ENCODE data around the gene FAM151B. TPM values are rescaled to one million over a fixed set of nuclear protein-coding genes. Genes with fewer than 3 reads are reported as not detected.
A peak's percentile ranks its signal among the peaks of the same experiment; 100 is the strongest.

Gene FAM151B, protein sequence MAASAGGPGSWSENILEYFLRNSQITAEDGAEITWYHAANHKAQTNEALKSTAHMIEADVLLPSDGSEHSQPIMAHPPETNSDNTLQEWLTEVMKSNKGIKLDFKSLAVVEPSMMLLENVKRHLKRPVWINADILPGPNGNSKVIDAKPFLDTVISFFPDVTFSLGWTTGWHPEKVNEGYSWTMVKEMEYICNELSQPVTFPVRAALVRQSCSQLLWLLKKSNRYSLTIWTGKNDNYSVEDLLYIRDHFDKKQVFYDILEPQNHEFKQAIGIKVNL
- 2.9 and 3.0 TPM in 2 replicates for total RNA-seq (ENCODE audit: low replicate concordance)
- long read RNA-seq, partial matches to known transcripts, result 1 of 5 reads
- long read RNA-seq, other reads (novel, unspliced or antisense), result 1 of 5 reads

DNA sequence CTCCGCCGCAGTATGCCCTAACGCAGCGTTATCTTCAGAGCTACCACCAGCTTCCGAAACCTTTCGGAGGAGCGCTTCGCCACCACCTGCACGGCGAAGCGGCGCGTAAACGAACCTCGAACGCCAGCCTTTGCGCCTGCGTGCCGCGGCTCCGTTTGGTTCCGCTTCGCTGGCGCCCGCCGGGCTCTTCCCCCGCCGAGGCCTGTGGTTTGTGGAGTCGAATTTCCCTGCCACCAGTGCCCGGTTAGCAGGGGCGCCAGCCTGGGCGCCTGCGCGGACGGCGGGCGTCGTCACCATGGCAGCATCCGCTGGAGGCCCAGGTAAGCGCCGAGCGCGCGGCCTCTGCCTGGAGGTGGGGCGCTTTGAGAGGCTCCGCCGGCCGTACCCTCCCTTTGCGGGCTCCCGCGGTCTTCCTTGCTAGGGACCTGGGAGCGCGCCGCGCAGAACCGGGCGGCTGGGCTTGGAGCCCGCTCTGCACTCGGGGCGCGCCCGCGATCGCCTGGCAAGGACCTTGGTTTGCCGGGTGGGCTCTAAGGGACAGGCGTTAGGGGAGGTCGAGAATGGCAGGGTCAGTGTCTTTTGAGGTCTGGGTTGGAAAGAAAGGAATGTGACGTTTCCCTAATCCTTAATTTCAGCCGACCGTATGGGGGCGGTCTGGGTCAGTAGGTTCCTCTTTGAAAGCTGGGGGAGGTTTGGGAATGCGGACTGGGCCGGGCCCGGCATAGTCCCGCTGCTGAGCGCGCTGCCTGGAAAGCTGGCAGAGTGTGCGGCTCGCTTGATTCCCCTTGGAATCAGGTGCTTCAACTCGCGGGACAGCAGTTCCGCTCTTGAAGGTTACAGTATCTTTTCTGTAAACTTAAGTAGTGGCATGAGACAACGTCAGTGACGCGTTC lies at the start of gene FAM151B:
FAM151B (plus strand) TSS at position 272 of the 893 bp plus-strand sequence; CDS start at position 296, 24 bp downstream.
- peaks cover 18% of the 10 kb centered on the region for H3K36me3 Mint-ChIP-seq
- H3K27me3 Mint-ChIP-seq, result no peaks in the 10 kb centered on the region
- peaks cover 5% of the 10 kb centered on the region for H3K9me3 Mint-ChIP-seq
- peak within 1 kb of the TSS; percentile 94 for H3K27ac Mint-ChIP-seq
- TF ChIP-seq, protein P1, sequence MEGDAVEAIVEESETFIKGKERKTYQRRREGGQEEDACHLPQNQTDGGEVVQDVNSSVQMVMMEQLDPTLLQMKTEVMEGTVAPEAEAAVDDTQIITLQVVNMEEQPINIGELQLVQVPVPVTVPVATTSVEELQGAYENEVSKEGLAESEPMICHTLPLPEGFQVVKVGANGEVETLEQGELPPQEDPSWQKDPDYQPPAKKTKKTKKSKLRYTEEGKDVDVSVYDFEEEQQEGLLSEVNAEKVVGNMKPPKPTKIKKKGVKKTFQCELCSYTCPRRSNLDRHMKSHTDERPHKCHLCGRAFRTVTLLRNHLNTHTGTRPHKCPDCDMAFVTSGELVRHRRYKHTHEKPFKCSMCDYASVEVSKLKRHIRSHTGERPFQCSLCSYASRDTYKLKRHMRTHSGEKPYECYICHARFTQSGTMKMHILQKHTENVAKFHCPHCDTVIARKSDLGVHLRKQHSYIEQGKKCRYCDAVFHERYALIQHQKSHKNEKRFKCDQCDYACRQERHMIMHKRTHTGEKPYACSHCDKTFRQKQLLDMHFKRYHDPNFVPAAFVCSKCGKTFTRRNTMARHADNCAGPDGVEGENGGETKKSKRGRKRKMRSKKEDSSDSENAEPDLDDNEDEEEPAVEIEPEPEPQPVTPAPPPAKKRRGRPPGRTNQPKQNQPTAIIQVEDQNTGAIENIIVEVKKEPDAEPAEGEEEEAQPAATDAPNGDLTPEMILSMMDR (conservative IDR thresholded peaks at IDR 0.05), result peak; percentile 12
- peak within 1 kb of the TSS; percentile 88 for H3K4me3 Mint-ChIP-seq
- H3K4me1 Mint-ChIP-seq (ENCODE audit: unreplicated experiment), result peaks cover 13% of the 10 kb centered on the region
- peak; percentile 94 for DNase-seq (ENCODE audit: extremely low spot score, unreplicated experiment)

DNA sequence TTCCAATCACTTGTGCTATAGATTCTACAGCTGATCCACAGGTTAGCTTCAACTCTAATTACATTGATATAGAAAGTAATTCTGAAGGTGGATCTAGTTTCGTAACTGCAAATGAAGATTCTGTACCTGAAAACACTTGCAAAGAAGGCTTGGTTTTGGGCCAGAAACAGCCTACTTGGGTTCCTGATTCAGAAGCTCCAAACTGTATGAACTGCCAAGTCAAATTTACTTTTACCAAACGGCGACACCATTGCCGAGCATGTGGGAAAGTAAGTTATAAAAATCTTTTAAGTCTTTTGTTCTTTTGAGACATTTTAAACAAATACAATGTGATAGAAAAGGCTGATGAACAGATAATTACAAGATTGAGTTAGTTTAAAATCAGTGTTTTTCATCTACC lies 49.2 kb upstream of the FAM151B start:
- Mint-ChIP-seq H3K27me3 (no peaks in the 10 kb centered on the region), H3K4me3 (no peak overlapping the region)
- TF ChIP-seq, protein P1 (conservative IDR thresholded peaks at IDR 0.05), result no peak

DNA sequence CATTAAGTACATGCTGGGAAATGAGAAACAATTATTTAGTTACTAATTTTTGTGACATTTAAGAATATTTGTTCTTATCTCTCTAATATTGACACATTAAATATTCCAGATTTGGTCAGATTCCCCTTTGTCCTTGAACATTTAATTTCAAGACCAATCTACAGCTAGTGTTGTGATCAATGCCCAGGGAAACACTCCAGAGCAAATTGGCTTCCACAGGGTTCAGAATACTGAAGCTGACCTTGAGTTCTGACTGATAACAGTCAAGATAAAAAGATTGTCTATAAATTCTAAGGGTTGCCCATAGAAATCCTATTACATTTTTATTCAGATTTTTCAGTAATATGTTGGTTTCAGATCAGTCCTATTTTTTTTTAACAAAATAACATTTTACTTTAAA lies 48.7 kb upstream of the FAM151B start:
- H3K4me1 Mint-ChIP-seq (ENCODE audit: unreplicated experiment), result no peaks in the 10 kb centered on the region
- no peak for DNase-seq (ENCODE audit: extremely low spot score, unreplicated experiment)
- no peaks in the 10 kb centered on the region for H3K27me3 Mint-ChIP-seq
- no peak overlapping the region for H3K4me3 Mint-ChIP-seq
- TF ChIP-seq, protein P1 (conservative IDR thresholded peaks at IDR 0.05), result no peak
- H3K36me3 Mint-ChIP-seq, result peaks cover 39% of the 10 kb centered on the region
- H3K9me3 Mint-ChIP-seq, result no peaks in the 10 kb centered on the region
- H3K27ac Mint-ChIP-seq, result no peak overlapping the region

More for the DNA sequence above, 49.2 kb upstream of the FAM151B start:
- H3K9me3 Mint-ChIP-seq, result no peaks in the 10 kb centered on the region
- DNase-seq (ENCODE audit: extremely low spot score, unreplicated experiment), result no peak
- no peaks in the 10 kb centered on the region for H3K4me1 Mint-ChIP-seq (ENCODE audit: unreplicated experiment)
- no peak overlapping the region for H3K27ac Mint-ChIP-seq
- H3K36me3 Mint-ChIP-seq, result peaks cover 41% of the 10 kb centered on the region

DNA sequence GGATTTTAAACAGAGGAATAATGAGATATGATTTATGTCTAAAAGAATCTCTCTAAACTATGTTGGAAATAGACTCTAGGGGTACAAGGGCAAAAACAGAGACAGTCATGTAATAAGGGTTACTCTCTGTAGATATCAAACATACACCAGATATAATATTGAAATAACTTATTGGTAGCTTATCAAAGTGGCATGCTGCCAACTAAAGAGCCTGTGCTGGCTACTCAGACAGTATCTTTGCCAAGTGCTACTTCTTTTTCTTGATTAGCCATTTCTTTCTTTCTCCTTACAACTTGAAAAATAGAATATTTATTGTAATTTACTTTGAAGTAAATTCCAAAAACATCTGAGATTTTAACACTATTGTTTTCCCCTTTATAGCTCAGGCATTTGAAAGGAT lies 45.2 kb upstream of the FAM151B start:
- Mint-ChIP-seq H3K9me3 (no peaks in the 10 kb centered on the region), H3K4me1 (ENCODE audit: unreplicated experiment) (no peaks in the 10 kb centered on the region), H3K27me3 (no peaks in the 10 kb centered on the region), H3K36me3 (peaks cover 27% of the 10 kb centered on the region), H3K4me3 (no peak overlapping the region), H3K27ac (no peak overlapping the region)
- TF ChIP-seq, protein P1 (conservative IDR thresholded peaks at IDR 0.05), result no peak
- no peak for DNase-seq (ENCODE audit: extremely low spot score, unreplicated experiment)

DNA sequence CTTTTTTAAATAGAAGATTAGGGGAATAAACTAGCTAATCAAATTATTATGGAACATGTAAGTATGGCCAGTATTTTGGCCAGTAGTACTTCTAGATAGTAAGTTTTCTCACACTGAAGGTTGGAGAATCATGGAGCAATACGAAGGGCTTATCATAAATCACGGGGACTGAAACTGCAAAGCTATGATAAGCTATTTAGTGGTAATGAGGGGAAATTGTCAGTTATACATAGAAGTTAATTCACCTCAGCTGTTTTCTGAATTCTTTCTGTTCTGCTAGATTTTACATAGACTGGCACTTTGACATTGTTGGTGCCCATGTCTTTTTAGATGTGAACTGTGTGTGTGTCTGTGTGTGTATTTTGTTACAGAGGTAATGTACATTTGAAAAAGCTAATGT lies 34.5 kb upstream of the FAM151B start:
- DNase-seq (ENCODE audit: extremely low spot score, unreplicated experiment), result no peak
- TF ChIP-seq, protein P1 (conservative IDR thresholded peaks at IDR 0.05), result no peak
- H3K36me3 Mint-ChIP-seq, result peaks cover 38% of the 10 kb centered on the region
- no peaks in the 10 kb centered on the region for H3K4me1 Mint-ChIP-seq (ENCODE audit: unreplicated experiment)
- no peak overlapping the region for H3K4me3 Mint-ChIP-seq
- H3K27ac Mint-ChIP-seq, result no peak overlapping the region
- no peaks in the 10 kb centered on the region for H3K9me3 Mint-ChIP-seq
- no peaks in the 10 kb centered on the region for H3K27me3 Mint-ChIP-seq
